Calu3 (cell line): Measurements from ENCODE around the gene GDPD5. TPM values are rescaled to one million over a fixed set of nuclear protein-coding genes. Genes with fewer than 3 reads are reported as not detected.

Source experiments
- BruUV-seq: library from RNA; stranded (reverse); fragments of 400-500 nt; replicated peaks from 2 replicates; lab custom pipeline; 2021; lab: Mats Ljungman, UMichigan
- CTCF ChIA-PET: fragments of 300-600 bp; sonication (Branson Sonifier 250); formaldehyde crosslinking; loops from one replicate; lab custom pipeline; 2022; ENCODE audit warnings: antibody characterized with exemption; lab: Charles Lee
- DNase-seq: peaks from one replicate; pipeline ENCODE4 v3.0.0; 2022
- H3K27ac Mint-ChIP-seq: one replicate; pipeline ENCODE4 v1.8.0; 2022; ENCODE audit warnings: mixed read lengths; ENCODE audit not compliant: unreplicated experiment
- H3K27me3 Mint-ChIP-seq: one replicate; pipeline ENCODE4 v1.8.0; 2022; ENCODE audit warnings: mixed read lengths; ENCODE audit not compliant: unreplicated experiment
- H3K36me3 Mint-ChIP-seq: one replicate; pipeline ENCODE4 v1.8.0; 2022; ENCODE audit warnings: mild to moderate bottlenecking, moderate library complexity, mixed read lengths; ENCODE audit not compliant: insufficient read depth, unreplicated experiment
- H3K4me1 Mint-ChIP-seq: one replicate; pipeline ENCODE4 v1.8.0; 2022; ENCODE audit warnings: mild to moderate bottlenecking, low read depth, mixed read lengths; ENCODE audit not compliant: unreplicated experiment
- H3K4me3 Mint-ChIP-seq: one replicate; pipeline ENCODE4 v1.8.0; 2022; ENCODE audit warnings: mild to moderate bottlenecking, low read depth, moderate library complexity, mixed read lengths; ENCODE audit not compliant: unreplicated experiment
- H3K9me3 Mint-ChIP-seq: one replicate; pipeline ENCODE4 v1.8.0; 2022; ENCODE audit warnings: low read depth, mixed read lengths; ENCODE audit not compliant: unreplicated experiment
- intact Hi-C: fragments of 100-400 bp; cut with micrococcal nuclease; formaldehyde crosslinking; loops from one replicate; pipeline ENCODE4 v1.10.0; 2022; ENCODE audit not compliant: unreplicated experiment
- total RNA-seq: library from RNA; stranded (reverse); gene quantifications from 2 replicates; pipeline ENCODE4 v1.2.3, GENCODE V29; 2022
- TF ChIP-seq, protein P1 (sequence below): fragments of 200-600 bp; IDR thresholded peaks from one replicate; pipeline ENCODE4 v1.8.0; 2022; ENCODE audit warnings: antibody characterized with exemption; ENCODE audit not compliant: unreplicated experiment

GDPD5 gene
- total RNA-seq, 1 experiment from 2014 or later = 7.0 TPM

GRCh38 chr11:75428989-75429640 is 96.6 kb downstream of the GDPD5 start:
- no peak for DNase-seq
- Mint-ChIP-seq H3K36me3 (peaks cover 20% of the 10 kb centered on the region), H3K4me1 (peaks cover 11% of the 10 kb centered on the region), H3K27me3 (peaks cover 54% of the 10 kb centered on the region), H3K27ac (no peak overlapping the region), H3K4me3 (peak overlapping the region; percentile 53), H3K9me3 (no peaks in the 10 kb centered on the region)
- CTCF ChIA-PET = no interaction called here
- no TSS peak for BruUV-seq
- intact Hi-C loops = no loop called here
- TF ChIP-seq, protein P1, sequence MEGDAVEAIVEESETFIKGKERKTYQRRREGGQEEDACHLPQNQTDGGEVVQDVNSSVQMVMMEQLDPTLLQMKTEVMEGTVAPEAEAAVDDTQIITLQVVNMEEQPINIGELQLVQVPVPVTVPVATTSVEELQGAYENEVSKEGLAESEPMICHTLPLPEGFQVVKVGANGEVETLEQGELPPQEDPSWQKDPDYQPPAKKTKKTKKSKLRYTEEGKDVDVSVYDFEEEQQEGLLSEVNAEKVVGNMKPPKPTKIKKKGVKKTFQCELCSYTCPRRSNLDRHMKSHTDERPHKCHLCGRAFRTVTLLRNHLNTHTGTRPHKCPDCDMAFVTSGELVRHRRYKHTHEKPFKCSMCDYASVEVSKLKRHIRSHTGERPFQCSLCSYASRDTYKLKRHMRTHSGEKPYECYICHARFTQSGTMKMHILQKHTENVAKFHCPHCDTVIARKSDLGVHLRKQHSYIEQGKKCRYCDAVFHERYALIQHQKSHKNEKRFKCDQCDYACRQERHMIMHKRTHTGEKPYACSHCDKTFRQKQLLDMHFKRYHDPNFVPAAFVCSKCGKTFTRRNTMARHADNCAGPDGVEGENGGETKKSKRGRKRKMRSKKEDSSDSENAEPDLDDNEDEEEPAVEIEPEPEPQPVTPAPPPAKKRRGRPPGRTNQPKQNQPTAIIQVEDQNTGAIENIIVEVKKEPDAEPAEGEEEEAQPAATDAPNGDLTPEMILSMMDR = no peak

DNA sequence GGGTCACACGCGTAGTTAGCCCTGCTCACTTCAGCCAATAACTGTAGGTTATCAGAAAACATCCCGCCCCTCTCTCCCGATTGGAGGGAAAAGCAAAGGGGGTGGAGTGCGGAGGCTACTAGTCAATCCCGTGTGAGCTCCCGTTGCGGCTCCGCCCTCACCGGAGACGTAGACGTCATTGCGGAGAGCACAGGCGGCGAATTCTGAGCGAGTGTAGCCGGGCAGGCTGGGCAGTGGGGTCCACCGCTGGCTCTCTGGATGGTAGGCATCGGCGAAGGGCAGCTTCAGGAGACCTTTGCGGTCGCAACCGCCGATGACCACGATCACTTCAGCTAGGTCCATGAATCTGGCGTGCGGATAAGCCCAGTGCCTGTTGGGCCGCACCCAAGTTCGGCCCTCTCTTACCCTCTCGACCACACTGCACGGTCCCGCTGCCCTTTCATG is 97.4 kb downstream of the GDPD5 start:
- H3K9me3 Mint-ChIP-seq = no peaks in the 10 kb centered on the region
- TF ChIP-seq, protein P1 = no peak
- H3K27me3 Mint-ChIP-seq = peaks cover 48% of the 10 kb centered on the region
- DNase-seq = peak; percentile 81
- peaks cover 20% of the 10 kb centered on the region for H3K36me3 Mint-ChIP-seq
- CTCF ChIA-PET = interaction anchor here (1.0 kb wide), 1 partner anchor 21 kb away, joined by 4 read pairs; no protein-coding TSS in a partner anchor
- H3K27ac Mint-ChIP-seq = peak overlapping the region; percentile 17
- H3K4me3 Mint-ChIP-seq = peak overlapping the region; percentile 53
- intact Hi-C loops = no loop called here
- no TSS peak for BruUV-seq
- H3K4me1 Mint-ChIP-seq = peaks cover 11% of the 10 kb centered on the region

DNA sequence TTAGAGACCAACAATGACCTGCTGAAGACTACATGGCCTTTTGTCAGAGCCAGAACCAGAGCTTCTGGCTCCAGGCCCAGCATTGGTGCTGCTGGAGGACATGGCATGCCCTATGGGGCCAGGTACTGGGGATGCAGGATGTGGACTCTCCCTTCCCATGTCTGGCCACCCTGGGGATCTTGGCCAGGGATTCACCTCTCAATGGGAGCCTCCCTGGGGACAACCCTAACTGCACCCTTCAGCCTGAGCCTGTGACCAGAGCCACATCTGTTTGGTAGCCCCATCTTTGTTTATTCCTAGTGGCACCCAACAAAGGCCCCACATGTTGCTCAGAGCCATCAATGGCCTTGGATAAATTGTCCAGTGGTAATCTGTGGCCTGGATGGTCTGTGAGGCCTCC is 98.6 kb downstream of the GDPD5 start:
- peaks cover 36% of the 10 kb centered on the region for H3K27me3 Mint-ChIP-seq
- intact Hi-C loops = no loop called here
- peaks cover 16% of the 10 kb centered on the region for H3K4me1 Mint-ChIP-seq
- H3K9me3 Mint-ChIP-seq = no peaks in the 10 kb centered on the region
- CTCF ChIA-PET = no interaction called here
- TF ChIP-seq, protein P1 = no peak
- no peak overlapping the region for H3K4me3 Mint-ChIP-seq
- H3K27ac Mint-ChIP-seq = no peak overlapping the region
- H3K36me3 Mint-ChIP-seq = peaks cover 22% of the 10 kb centered on the region
- DNase-seq = no peak
- no TSS peak for BruUV-seq

GRCh38 chr11:75426720-75427086 is 99.0 kb downstream of the GDPD5 start:
- CTCF ChIA-PET = no interaction called here
- H3K4me3 Mint-ChIP-seq = no peak overlapping the region
- BruUV-seq = no TSS peak
- H3K27me3 Mint-ChIP-seq = peaks cover 32% of the 10 kb centered on the region
- DNase-seq = no peak
- H3K27ac Mint-ChIP-seq = no peak overlapping the region
- intact Hi-C loops = no loop called here
- peaks cover 21% of the 10 kb centered on the region for H3K4me1 Mint-ChIP-seq
- peaks cover 25% of the 10 kb centered on the region for H3K36me3 Mint-ChIP-seq
- TF ChIP-seq, protein P1 = no peak
- no peaks in the 10 kb centered on the region for H3K9me3 Mint-ChIP-seq
